HEK293 (cell line): ENCODE results near the gene KRT36.

Source experiments
- BCL11A ChIP-seq: fragments of 450-650 bp; formaldehyde crosslinking; IDR thresholded peaks from 2 replicates; pipeline ENCODE4 v1.5.1; 2016; ENCODE audit warnings: low read depth, missing biosample characterization, missing genetic modification characterization
- GFI1B ChIP-seq: fragments of 450-650 bp; formaldehyde crosslinking; IDR thresholded peaks from 2 replicates; pipeline ENCODE4 v1.5.1; 2016; ENCODE audit warnings: missing biosample characterization, missing genetic modification characterization
- GLIS1 ChIP-seq: fragments of 450-650 bp; formaldehyde crosslinking; IDR thresholded peaks from 2 replicates; pipeline ENCODE4 v1.5.1; 2016; ENCODE audit warnings: missing biosample characterization, missing genetic modification characterization
- GLIS2 ChIP-seq: fragments of 450-650 bp; formaldehyde crosslinking; IDR thresholded peaks from 2 replicates; pipeline ENCODE4 v1.5.1; 2016; ENCODE audit warnings: missing biosample characterization, missing genetic modification characterization
- HOXA7 ChIP-seq: sonication (generic); formaldehyde crosslinking; IDR thresholded peaks from 2 replicates; pipeline ENCODE4 v1.8.1; 2022; ENCODE audit warnings: missing genetic modification reagents, borderline replicate concordance
- HOXD13 ChIP-seq: sonication (generic); formaldehyde crosslinking; IDR thresholded peaks from 2 replicates; pipeline ENCODE4 v1.8.0; 2022; ENCODE audit warnings: missing genetic modification reagents, borderline replicate concordance
- KLF1 ChIP-seq: fragments of 450-650 bp; formaldehyde crosslinking; IDR thresholded peaks from 2 replicates; pipeline ENCODE4 v1.5.1; 2016; ENCODE audit warnings: missing biosample characterization, missing genetic modification characterization
- REPIN1 ChIP-seq: fragments of 450-650 bp; formaldehyde crosslinking; IDR thresholded peaks from 2 replicates; pipeline ENCODE4 v1.5.1; 2017; ENCODE audit warnings: missing biosample characterization, missing genetic modification characterization, low read depth
- ZBTB17 ChIP-seq: fragments of 450-650 bp; formaldehyde crosslinking; IDR thresholded peaks from 2 replicates; pipeline ENCODE4 v1.5.1; 2016; ENCODE audit warnings: missing biosample characterization, missing genetic modification characterization
- ZBTB21 ChIP-seq: fragments of 450-650 bp; formaldehyde crosslinking; IDR thresholded peaks from 2 replicates; pipeline ENCODE4 v1.5.1; 2017; ENCODE audit warnings: missing biosample characterization, missing genetic modification characterization
- ZBTB8A ChIP-seq: fragments of 450-650 bp; formaldehyde crosslinking; IDR thresholded peaks from 2 replicates; pipeline ENCODE4 v1.5.1; 2016; ENCODE audit warnings: missing biosample characterization, missing genetic modification characterization
- ZNF530 ChIP-seq: fragments of 450-650 bp; formaldehyde crosslinking; IDR thresholded peaks from 2 replicates; pipeline ENCODE4 v1.5.1; 2016; ENCODE audit warnings: low read depth, missing biosample characterization, missing genetic modification characterization
- ZNF785 ChIP-seq: fragments of 450-650 bp; formaldehyde crosslinking; IDR thresholded peaks from 2 replicates; pipeline ENCODE4 v1.5.1; 2016; ENCODE audit warnings: missing biosample characterization, missing genetic modification characterization
- ZNF843 ChIP-seq: fragments of 450-650 bp; formaldehyde crosslinking; IDR thresholded peaks from 2 replicates; pipeline ENCODE4 v1.5.1; 2016; ENCODE audit warnings: missing biosample characterization, missing genetic modification characterization
- TF ChIP-seq, protein P1 (sequence below): fragments of 450-650 bp; formaldehyde crosslinking; conservative IDR thresholded peaks from 2 replicates; pipeline ENCODE4 v1.5.1; 2016; ENCODE audit warnings: low read depth, missing biosample characterization, missing genetic modification characterization
- TF ChIP-seq, protein P2 (sequence below): fragments of 450-650 bp; formaldehyde crosslinking; IDR thresholded peaks from 2 replicates; pipeline ENCODE4 v1.5.1; 2017; ENCODE audit warnings: missing biosample characterization, missing genetic modification characterization
- TF ChIP-seq, protein P3 (sequence below): fragments of 450-650 bp; formaldehyde crosslinking; IDR thresholded peaks from 2 replicates; pipeline ENCODE4 v1.5.1; 2016; ENCODE audit warnings: missing biosample characterization, missing genetic modification characterization, borderline replicate concordance
- TF ChIP-seq, protein P4 (sequence below): fragments of 450-650 bp; formaldehyde crosslinking; IDR thresholded peaks from 2 replicates; pipeline ENCODE4 v1.5.1; 2016; ENCODE audit warnings: missing biosample characterization, missing genetic modification characterization
- TF ChIP-seq, protein P5 (sequence below): fragments of 450-650 bp; formaldehyde crosslinking; IDR thresholded peaks from 2 replicates; pipeline ENCODE4 v1.5.1; 2017; ENCODE audit warnings: missing biosample characterization, missing genetic modification characterization
- TF ChIP-seq, protein P6 (sequence below): fragments of 450-650 bp; formaldehyde crosslinking; IDR thresholded peaks from 2 replicates; pipeline ENCODE4 v1.5.1; 2016; ENCODE audit warnings: missing biosample characterization, missing genetic modification characterization
- TF ChIP-seq, protein P7 (sequence below): fragments of 450-650 bp; formaldehyde crosslinking; IDR thresholded peaks from 2 replicates; pipeline ENCODE4 v1.5.1; 2016; ENCODE audit warnings: missing biosample characterization, missing genetic modification characterization
- TF ChIP-seq, protein P8 (sequence below): fragments of 450-650 bp; formaldehyde crosslinking; IDR thresholded peaks from 2 replicates; pipeline ENCODE4 v1.5.1; 2016; ENCODE audit warnings: missing biosample characterization, missing genetic modification characterization, borderline replicate concordance

The KRT36 gene

DNA sequence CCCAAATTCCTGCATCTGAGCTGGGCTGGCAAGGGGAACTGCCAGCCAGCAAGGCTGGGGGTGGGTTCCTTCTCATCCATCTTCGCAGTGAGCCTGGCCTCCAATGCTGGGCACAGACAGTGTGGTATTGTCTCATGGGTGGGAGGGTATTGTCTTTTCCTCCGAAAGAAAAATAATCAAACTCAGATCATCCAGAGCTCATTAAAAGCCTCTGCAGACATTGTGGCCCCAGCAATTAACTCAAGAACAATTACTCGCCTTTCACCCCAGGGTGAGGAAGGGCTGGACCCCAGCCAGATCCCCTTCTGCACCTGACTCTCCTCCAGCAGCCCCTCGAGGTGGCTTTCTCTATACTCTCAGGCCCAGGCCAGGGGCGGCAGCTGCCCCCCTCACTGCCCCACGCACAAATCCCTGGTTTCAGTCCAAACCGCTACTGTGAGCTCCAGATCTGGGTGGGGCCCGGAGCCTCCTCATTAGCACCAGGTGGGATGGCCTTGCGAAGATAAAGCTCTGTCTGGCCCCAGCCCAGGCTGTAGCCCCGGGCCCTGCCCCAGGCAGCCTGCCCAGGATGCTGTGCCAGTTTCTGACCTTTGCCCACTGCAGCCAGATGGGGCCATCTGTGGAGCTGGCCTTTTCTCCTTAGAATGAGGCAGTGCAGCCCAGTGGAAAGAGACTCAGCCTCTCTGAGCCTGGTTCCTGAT lies 31.3 kb upstream of the KRT36 start (continued):
- TF ChIP-seq, protein P1, sequence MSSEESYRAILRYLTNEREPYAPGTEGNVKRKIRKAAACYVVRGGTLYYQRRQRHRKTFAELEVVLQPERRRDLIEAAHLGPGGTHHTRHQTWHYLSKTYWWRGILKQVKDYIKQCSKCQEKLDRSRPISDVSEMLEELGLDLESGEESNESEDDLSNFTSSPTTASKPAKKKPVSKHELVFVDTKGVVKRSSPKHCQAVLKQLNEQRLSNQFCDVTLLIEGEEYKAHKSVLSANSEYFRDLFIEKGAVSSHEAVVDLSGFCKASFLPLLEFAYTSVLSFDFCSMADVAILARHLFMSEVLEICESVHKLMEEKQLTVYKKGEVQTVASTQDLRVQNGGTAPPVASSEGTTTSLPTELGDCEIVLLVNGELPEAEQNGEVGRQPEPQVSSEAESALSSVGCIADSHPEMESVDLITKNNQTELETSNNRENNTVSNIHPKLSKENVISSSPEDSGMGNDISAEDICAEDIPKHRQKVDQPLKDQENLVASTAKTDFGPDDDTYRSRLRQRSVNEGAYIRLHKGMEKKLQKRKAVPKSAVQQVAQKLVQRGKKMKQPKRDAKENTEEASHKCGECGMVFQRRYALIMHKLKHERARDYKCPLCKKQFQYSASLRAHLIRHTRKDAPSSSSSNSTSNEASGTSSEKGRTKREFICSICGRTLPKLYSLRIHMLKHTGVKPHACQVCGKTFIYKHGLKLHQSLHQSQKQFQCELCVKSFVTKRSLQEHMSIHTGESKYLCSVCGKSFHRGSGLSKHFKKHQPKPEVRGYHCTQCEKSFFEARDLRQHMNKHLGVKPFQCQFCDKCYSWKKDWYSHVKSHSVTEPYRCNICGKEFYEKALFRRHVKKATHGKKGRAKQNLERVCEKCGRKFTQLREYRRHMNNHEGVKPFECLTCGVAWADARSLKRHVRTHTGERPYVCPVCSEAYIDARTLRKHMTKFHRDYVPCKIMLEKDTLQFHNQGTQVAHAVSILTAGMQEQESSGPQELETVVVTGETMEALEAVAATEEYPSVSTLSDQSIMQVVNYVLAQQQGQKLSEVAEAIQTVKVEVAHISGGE (tag by site-specific recombination) = no peak
- no peak for TF ChIP-seq GFI1B (tag by site-specific recombination)
- TF ChIP-seq, protein P2, sequence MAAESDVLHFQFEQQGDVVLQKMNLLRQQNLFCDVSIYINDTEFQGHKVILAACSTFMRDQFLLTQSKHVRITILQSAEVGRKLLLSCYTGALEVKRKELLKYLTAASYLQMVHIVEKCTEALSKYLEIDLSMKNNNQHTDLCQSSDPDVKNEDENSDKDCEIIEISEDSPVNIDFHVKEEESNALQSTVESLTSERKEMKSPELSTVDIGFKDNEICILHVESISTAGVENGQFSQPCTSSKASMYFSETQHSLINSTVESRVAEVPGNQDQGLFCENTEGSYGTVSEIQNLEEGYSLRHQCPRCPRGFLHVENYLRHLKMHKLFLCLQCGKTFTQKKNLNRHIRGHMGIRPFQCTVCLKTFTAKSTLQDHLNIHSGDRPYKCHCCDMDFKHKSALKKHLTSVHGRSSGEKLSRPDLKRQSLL (tag by site-specific recombination) = no peak
- TF ChIP-seq ZBTB8A (tag by site-specific recombination) = no peak
- TF ChIP-seq HOXD13 (CRISPR knock-in tag) = 0 out of 2 replicates have a peak, but pooled peaks have one; percentile 9
- TF ChIP-seq, protein P3, sequence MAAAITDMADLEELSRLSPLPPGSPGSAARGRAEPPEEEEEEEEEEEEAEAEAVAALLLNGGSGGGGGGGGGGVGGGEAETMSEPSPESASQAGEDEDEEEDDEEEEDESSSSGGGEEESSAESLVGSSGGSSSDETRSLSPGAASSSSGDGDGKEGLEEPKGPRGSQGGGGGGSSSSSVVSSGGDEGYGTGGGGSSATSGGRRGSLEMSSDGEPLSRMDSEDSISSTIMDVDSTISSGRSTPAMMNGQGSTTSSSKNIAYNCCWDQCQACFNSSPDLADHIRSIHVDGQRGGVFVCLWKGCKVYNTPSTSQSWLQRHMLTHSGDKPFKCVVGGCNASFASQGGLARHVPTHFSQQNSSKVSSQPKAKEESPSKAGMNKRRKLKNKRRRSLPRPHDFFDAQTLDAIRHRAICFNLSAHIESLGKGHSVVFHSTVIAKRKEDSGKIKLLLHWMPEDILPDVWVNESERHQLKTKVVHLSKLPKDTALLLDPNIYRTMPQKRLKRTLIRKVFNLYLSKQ (tag by site-specific recombination) = no peak
- no peak for TF ChIP-seq ZBTB21 (tag by site-specific recombination)
- TF ChIP-seq HOXA7 = no peak
- no peak for TF ChIP-seq REPIN1 (tag by site-specific recombination)
- TF ChIP-seq KLF1 = peak; percentile 67; the same call in 1 of the 2 replicates
- TF ChIP-seq, protein P4, sequence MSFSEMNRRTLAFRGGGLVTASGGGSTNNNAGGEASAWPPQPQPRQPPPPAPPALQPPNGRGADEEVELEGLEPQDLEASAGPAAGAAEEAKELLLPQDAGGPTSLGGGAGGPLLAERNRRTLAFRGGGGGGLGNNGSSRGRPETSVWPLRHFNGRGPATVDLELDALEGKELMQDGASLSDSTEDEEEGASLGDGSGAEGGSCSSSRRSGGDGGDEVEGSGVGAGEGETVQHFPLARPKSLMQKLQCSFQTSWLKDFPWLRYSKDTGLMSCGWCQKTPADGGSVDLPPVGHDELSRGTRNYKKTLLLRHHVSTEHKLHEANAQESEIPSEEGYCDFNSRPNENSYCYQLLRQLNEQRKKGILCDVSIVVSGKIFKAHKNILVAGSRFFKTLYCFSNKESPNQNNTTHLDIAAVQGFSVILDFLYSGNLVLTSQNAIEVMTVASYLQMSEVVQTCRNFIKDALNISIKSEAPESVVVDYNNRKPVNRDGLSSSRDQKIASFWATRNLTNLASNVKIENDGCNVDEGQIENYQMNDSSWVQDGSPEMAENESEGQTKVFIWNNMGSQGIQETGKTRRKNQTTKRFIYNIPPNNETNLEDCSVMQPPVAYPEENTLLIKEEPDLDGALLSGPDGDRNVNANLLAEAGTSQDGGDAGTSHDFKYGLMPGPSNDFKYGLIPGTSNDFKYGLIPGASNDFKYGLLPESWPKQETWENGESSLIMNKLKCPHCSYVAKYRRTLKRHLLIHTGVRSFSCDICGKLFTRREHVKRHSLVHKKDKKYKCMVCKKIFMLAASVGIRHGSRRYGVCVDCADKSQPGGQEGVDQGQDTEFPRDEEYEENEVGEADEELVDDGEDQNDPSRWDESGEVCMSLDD (tag by site-specific recombination) = no peak
- TF ChIP-seq, protein P5, sequence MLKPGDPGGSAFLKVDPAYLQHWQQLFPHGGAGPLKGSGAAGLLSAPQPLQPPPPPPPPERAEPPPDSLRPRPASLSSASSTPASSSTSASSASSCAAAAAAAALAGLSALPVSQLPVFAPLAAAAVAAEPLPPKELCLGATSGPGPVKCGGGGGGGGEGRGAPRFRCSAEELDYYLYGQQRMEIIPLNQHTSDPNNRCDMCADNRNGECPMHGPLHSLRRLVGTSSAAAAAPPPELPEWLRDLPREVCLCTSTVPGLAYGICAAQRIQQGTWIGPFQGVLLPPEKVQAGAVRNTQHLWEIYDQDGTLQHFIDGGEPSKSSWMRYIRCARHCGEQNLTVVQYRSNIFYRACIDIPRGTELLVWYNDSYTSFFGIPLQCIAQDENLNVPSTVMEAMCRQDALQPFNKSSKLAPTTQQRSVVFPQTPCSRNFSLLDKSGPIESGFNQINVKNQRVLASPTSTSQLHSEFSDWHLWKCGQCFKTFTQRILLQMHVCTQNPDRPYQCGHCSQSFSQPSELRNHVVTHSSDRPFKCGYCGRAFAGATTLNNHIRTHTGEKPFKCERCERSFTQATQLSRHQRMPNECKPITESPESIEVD = 0 out of 2 replicates have a peak, but pooled peaks have one; percentile 35
- peak; percentile 90 for TF ChIP-seq ZBTB17 (tag by site-specific recombination)
- TF ChIP-seq BCL11A = peak; percentile 64; the same call in 1 of the 2 replicates
- peak; percentile 64 for TF ChIP-seq GLIS2 (tag by site-specific recombination)
- TF ChIP-seq, protein P6, sequence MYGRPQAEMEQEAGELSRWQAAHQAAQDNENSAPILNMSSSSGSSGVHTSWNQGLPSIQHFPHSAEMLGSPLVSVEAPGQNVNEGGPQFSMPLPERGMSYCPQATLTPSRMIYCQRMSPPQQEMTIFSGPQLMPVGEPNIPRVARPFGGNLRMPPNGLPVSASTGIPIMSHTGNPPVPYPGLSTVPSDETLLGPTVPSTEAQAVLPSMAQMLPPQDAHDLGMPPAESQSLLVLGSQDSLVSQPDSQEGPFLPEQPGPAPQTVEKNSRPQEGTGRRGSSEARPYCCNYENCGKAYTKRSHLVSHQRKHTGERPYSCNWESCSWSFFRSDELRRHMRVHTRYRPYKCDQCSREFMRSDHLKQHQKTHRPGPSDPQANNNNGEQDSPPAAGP = no peak
- TF ChIP-seq GLIS1 (tag by site-specific recombination) = peak; percentile 78
- TF ChIP-seq, protein P7, sequence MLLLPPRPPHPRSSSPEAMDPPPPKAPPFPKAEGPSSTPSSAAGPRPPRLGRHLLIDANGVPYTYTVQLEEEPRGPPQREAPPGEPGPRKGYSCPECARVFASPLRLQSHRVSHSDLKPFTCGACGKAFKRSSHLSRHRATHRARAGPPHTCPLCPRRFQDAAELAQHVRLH (tag by site-specific recombination) = no peak
- TF ChIP-seq, protein P8, sequence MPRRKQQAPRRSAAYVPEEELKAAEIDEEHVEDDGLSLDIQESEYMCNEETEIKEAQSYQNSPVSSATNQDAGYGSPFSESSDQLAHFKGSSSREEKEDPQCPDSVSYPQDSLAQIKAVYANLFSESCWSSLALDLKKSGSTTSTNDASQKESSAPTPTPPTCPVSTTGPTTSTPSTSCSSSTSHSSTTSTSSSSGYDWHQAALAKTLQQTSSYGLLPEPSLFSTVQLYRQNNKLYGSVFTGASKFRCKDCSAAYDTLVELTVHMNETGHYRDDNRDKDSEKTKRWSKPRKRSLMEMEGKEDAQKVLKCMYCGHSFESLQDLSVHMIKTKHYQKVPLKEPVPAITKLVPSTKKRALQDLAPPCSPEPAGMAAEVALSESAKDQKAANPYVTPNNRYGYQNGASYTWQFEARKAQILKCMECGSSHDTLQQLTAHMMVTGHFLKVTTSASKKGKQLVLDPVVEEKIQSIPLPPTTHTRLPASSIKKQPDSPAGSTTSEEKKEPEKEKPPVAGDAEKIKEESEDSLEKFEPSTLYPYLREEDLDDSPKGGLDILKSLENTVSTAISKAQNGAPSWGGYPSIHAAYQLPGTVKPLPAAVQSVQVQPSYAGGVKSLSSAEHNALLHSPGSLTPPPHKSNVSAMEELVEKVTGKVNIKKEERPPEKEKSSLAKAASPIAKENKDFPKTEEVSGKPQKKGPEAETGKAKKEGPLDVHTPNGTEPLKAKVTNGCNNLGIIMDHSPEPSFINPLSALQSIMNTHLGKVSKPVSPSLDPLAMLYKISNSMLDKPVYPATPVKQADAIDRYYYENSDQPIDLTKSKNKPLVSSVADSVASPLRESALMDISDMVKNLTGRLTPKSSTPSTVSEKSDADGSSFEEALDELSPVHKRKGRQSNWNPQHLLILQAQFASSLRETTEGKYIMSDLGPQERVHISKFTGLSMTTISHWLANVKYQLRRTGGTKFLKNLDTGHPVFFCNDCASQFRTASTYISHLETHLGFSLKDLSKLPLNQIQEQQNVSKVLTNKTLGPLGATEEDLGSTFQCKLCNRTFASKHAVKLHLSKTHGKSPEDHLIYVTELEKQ (tag by site-specific recombination) = 0 out of 2 replicates have a peak, but pooled peaks have one; percentile 6
- no peak for TF ChIP-seq ZNF785
- no peak for TF ChIP-seq ZNF530 (tag by site-specific recombination)
- 0 out of 2 replicates have a peak, but pooled peaks have one; percentile 22 for TF ChIP-seq ZNF843 (tag by site-specific recombination)
